ENCODE measurements around the gene KRT33B.

Gene KRT33B

DNA sequence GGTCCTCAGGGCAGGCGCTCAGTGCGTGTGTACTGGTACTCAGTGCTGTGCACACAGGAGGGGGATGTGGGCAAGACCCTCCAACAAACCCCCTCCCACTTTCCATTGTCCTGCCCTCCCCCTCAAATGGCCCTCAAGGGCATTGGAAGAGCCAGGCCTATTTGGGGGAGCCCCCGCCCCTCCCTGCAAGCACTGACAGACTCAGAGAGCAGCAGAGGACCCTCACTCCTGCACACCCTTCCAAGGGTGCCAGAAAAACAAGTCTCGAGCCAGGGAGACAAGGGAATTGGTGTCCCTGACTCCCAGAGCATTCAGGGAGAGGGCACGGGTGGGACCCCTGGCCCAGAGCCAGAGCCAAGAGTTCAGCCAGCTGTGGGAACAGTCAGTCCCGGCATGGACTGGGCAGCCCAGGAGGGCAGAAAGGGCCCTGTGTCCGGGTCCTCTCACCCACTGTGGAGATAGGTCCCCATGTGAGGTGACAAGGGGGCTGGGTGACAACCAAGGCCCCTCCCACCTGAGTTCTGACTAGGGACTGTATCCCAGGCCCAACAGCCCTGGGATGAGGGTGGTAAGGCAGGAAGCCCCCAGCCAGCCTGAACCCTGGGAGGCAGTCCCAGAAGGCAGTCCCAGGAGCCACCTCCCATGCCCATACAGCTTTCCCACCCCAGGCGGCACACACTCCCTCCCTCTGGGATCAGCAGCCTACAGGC, 42.0 kb downstream of the KRT33B start:
- H3K4me3 ChIP-seq (ENCODE audit: low read depth, low read length) = no peak overlapping the region
- TF ChIP-seq, protein P1, sequence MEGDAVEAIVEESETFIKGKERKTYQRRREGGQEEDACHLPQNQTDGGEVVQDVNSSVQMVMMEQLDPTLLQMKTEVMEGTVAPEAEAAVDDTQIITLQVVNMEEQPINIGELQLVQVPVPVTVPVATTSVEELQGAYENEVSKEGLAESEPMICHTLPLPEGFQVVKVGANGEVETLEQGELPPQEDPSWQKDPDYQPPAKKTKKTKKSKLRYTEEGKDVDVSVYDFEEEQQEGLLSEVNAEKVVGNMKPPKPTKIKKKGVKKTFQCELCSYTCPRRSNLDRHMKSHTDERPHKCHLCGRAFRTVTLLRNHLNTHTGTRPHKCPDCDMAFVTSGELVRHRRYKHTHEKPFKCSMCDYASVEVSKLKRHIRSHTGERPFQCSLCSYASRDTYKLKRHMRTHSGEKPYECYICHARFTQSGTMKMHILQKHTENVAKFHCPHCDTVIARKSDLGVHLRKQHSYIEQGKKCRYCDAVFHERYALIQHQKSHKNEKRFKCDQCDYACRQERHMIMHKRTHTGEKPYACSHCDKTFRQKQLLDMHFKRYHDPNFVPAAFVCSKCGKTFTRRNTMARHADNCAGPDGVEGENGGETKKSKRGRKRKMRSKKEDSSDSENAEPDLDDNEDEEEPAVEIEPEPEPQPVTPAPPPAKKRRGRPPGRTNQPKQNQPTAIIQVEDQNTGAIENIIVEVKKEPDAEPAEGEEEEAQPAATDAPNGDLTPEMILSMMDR (IDR thresholded peaks at IDR 0.05; ENCODE audit: low read depth, low read length) = no peak

DNA sequence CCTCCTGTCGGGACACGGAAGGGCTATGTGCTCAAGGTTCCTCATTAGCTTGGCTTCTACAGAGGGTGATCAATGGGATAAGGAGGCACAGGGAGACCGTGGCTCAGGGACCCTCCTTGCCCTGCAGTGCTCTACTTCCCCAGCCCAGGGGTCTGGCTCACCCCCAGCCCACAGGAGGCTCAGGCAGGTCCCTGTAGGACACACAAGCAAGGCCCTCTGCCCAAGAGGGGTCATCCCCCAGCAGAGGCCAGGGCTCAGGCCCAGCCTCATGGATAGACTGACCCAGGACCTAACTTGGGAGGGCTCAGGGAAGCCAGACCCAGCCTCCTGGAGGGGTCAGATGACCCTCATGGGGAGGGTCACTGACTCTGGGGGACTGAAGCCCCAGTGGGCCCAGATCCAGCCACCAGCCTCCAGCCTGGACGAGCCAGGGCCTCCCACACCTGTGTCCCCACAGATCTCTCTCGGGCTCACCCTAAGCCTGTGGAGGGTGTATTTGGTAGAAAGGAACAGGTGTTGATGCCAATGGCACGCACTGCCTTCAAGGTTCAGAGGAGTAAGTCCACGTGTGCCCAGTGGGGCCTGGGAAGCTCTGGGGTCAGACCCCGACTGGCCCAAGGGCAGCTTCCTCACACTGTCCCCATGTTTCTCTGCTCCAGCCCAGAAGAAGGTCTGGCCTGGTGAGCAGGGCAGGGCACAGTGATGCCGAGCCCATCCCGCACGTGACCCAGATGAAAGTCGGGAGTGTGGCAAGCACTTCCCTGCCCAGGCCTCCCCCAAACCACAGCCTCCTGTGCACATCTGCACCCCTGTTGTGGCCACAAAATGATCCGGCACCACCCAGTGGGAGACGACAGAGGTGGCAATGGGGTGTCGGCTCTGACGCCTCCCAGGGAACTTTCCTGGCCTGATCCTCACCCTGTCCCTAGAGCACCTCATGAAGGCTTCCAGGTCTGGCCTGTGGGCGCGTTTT, 43.2 kb downstream of the KRT33B start:
- TF ChIP-seq, protein P1 (IDR thresholded peaks at IDR 0.05; ENCODE audit: low read depth, low read length) = no peak
- H3K4me3 ChIP-seq (ENCODE audit: low read depth, low read length) = no peak overlapping the region

DNA sequence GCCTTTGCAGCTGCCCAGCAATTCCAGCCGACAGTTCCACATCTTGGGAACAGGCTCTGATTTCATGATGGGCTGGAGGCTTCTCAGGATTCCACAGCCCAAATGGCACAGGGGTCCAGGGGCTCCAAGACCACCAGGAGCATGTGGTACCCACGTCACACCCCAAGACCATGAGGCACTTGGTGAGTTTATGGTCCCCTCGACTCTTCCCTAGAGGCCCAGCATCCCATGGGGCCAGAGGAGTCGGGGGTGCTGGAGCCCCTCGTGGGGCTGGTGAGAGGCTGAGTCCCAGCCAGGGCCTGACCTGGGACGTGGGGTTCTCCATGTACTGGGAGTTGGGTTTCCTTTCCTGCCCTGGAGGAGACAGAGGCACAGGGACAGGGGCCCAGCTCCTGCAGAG, 44.0 kb downstream of the KRT33B start:
- no peak overlapping the region for H3K4me3 ChIP-seq (ENCODE audit: low read depth, low read length)
- TF ChIP-seq, protein P1 (IDR thresholded peaks at IDR 0.05; ENCODE audit: low read depth, low read length) = no peak

DNA sequence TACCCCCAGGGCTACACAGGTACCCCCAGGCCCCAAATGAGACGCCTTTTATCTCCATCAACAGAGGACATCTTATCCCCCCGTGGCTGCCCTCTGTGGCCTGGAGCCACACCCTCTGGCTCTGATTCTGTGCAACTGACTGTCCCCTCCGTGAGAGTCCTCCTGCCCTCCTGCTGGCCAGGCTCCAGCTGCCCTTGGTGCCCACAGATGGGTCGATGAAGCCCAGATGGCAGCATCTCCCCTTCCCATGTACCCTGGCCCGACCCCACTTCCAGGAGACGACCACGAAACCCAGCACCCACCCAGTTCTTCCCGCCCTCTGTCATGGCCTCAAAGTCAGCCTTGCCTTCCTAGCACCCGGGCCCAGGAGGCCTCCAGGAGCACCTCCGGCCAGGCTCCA, 44.5 kb downstream of the KRT33B start:
- H3K4me3 ChIP-seq (ENCODE audit: low read depth, low read length) = no peak overlapping the region
- TF ChIP-seq, protein P1 (IDR thresholded peaks at IDR 0.05; ENCODE audit: low read depth, low read length) = no peak

DNA sequence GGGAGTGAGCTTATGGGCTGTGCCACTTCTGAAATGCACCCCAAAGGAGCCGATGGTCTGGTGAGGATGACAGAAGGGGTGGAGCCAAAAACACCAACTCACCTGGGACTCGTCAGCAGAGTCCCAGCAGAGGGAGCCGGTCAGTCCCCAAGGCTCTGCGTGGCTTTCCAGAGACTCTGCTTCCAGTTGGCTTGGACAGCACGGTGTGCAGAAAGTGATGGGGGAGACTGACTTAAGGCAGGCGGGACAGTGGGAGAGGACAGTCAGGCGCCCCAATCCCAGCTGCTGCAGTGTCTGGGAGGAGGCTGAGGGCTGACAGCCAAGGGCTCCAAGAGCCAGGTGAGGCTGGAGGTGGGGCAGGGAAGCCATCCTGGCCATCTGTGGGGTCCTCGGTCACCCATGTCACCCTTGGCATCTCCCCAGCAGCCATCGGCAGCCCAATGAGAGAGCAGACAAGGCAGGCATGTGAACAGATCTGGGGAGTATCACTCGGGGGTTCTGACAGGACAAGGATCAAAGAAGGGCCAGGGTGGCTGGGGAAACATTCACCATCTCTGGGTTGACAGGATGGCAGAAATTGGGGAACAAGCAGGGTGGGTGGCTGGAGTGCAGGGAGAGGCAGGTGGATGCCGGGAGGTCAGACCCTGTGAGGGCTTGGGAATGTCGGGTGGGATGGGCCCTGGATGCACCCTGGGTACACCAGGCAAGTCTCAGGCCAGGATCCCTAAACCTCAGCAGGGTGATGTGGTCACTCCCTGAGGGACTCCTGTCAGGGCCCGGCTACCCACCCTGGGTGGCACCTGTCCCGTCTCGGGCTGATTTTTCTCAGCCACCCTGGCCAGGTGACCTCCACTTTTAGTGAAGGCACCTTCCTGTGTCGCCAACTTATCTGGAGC, 45.2 kb downstream of the KRT33B start:
- TF ChIP-seq, protein P1 (IDR thresholded peaks at IDR 0.05; ENCODE audit: low read depth, low read length) = no peak
- H3K4me3 ChIP-seq (ENCODE audit: low read depth, low read length) = no peak overlapping the region

DNA sequence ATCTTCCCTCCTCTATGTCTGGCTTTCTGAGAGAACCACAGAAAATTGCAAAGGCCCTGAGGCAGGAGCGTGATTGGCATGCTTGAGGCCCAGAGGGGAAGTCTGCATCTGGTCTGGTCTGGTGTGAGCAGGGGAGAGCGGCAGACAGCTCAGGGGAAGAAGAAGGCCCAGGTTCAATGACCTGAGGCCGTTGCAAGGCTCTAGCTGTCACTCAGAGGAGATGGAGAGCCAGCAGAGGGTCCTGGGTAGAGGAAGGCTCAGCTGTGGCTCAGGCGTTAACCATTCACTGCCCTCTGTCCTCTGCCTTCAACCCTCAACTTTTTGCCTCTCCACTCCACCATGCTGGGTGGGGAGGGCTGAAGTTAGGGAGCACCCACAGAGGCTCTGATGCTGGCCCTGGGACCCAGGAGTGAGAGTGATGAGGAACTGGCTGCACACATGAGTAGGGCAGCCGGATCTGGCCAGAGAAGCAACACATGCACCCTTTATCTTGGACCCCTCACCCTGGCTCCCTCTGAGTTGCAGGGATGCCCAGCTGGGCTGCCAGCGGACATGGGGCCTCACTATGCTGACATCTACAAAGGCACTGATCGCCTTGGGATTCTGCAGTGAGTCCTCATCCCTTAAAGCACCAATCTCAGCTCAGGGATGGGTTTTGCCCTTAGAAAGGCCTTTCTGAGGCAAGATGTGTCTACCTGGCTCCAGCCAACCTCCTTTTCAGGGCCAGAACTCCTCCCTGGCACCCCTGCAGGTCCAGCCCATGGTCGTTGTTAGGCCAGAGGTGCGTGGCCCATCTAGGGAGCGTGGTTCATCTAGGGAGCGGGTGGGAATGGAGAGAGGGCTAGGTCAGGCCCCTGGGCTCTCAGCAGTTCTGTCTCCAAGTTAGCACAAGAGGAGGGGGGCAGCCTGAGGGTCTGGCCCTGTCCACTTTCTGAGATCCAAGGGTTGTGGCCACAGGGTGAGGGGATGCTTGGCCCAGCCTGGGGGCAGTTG, 46.4 kb downstream of the KRT33B start:
- H3K4me3 ChIP-seq (ENCODE audit: low read depth, low read length) = no peak overlapping the region
- TF ChIP-seq, protein P1 (IDR thresholded peaks at IDR 0.05; ENCODE audit: low read depth, low read length) = no peak
